DOHH2 (cell line): Measurements from ENCODE around the gene ARL14.

Experiments used
- EZH2phosphoT487 ChIP-seq: fragments of 200-600 bp; sonication (generic); IDR thresholded peaks from 2 replicates; pipeline ENCODE4 v1.6.1; 2017; ENCODE audit warnings: borderline replicate concordance, mild to moderate bottlenecking, antibody characterized with exemption, low read length, moderate library complexity, mixed read lengths
- TF ChIP-seq, protein P1 (sequence below): fragments of 200-600 bp; sonication (generic); IDR thresholded peaks from one replicate; pipeline ENCODE4 v1.5.1; 2014; ENCODE audit warnings: antibody characterized with exemption, mild to moderate bottlenecking, low read depth, low read length; ENCODE audit not compliant: poor library complexity, severe bottlenecking

DNA sequence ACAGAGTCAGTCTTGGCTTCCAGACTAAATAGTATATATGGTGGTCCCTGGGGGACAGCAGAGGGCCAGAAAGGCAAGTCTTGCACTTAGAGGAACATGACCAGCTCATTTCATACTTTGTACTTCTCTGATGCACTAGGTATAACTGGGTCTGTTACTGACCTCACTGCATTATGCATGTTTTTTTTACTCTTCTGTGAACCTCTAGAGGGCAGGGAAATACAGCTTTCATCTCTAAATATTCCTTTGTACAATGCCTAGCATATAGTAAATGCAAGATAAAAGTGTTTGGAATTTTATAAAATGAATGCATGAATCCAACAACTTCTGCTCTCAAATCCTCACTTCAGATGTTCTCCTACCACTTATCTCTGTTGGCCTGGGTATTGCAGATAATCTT, 23.4 kb upstream of the ARL14 start:
- TF ChIP-seq, protein P1, sequence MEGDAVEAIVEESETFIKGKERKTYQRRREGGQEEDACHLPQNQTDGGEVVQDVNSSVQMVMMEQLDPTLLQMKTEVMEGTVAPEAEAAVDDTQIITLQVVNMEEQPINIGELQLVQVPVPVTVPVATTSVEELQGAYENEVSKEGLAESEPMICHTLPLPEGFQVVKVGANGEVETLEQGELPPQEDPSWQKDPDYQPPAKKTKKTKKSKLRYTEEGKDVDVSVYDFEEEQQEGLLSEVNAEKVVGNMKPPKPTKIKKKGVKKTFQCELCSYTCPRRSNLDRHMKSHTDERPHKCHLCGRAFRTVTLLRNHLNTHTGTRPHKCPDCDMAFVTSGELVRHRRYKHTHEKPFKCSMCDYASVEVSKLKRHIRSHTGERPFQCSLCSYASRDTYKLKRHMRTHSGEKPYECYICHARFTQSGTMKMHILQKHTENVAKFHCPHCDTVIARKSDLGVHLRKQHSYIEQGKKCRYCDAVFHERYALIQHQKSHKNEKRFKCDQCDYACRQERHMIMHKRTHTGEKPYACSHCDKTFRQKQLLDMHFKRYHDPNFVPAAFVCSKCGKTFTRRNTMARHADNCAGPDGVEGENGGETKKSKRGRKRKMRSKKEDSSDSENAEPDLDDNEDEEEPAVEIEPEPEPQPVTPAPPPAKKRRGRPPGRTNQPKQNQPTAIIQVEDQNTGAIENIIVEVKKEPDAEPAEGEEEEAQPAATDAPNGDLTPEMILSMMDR, result no peak
- no peak for TF ChIP-seq EZH2phosphoT487
